Glutamatergic neuron (in vitro differentiated cells): ENCODE data around the gene NRG3. TPM values are rescaled to one million over a fixed set of nuclear protein-coding genes. Genes with fewer than 3 reads are reported as not detected.
"Not testable (repeated sequence)": the region's sequence is repeated elsewhere in the genome, so short reads cannot be mapped to it uniquely, and the experiment has no call there.

Experiments
- DNase-seq: peaks from one replicate; pipeline ENCODE4 v3.0.0; 2022
- H3K27ac Mint-ChIP-seq: one replicate; pipeline ENCODE4 v1.8.0; 2020; ENCODE audit warnings: mild to moderate bottlenecking, mixed read lengths, inconsistent platforms; ENCODE audit not compliant: unreplicated experiment
- H3K27me3 Mint-ChIP-seq: one replicate; pipeline ENCODE4 v1.8.0; 2020; ENCODE audit warnings: mild to moderate bottlenecking, moderate library complexity, mixed read lengths, inconsistent platforms; ENCODE audit not compliant: unreplicated experiment
- H3K36me3 Mint-ChIP-seq: one replicate; pipeline ENCODE4 v1.8.0; 2020; ENCODE audit warnings: mild to moderate bottlenecking, mixed read lengths, inconsistent platforms; ENCODE audit not compliant: unreplicated experiment
- H3K4me1 Mint-ChIP-seq: one replicate; pipeline ENCODE4 v1.8.0; 2020; ENCODE audit warnings: mild to moderate bottlenecking, low read depth, mixed read lengths, inconsistent platforms; ENCODE audit not compliant: unreplicated experiment
- H3K4me3 Mint-ChIP-seq: one replicate; pipeline ENCODE4 v1.8.0; 2020; ENCODE audit warnings: mild to moderate bottlenecking, mixed read lengths, inconsistent platforms; ENCODE audit not compliant: unreplicated experiment
- H3K9me3 Mint-ChIP-seq: one replicate; pipeline ENCODE4 v1.8.0; 2020; ENCODE audit warnings: mild to moderate bottlenecking, moderate library complexity, mixed read lengths, inconsistent platforms; ENCODE audit not compliant: unreplicated experiment
- CTCF ChIP-seq: fragments of 200-600 bp; sonication (generic); IDR thresholded peaks from one replicate; pipeline ENCODE4 v1.5.0; 2021; ENCODE audit not compliant: partially characterized antibody, unreplicated experiment
- total RNA-seq: library from RNA; stranded (reverse); fragmentation: NEBNext Ultra II Directional; extraction: Animal tissue kit (Norgen Biotek cat#: 25700); gene quantifications from one replicate; pipeline ENCODE4 v1.2.1, GENCODE V29; 2021; ENCODE audit not compliant: unreplicated experiment

The NRG3 gene
- total RNA-seq, 1 donor from 2014 or later: 3.2 TPM

- H3K36me3 Mint-ChIP-seq: no peaks in the 10 kb centered on the region
- H3K27me3 Mint-ChIP-seq: no peaks in the 10 kb centered on the region
- peaks cover 3% of the 10 kb centered on the region for H3K9me3 Mint-ChIP-seq
- H3K4me3 Mint-ChIP-seq: peak overlapping the region; percentile 36
- peak; percentile 43 for DNase-seq
- peak overlapping the region; percentile 66 for H3K27ac Mint-ChIP-seq
- no peak for TF ChIP-seq CTCF
- H3K4me1 Mint-ChIP-seq: peaks cover 13% of the 10 kb centered on the region
Observed at GRCh38 chr10:82661701-82662100, 786.7 kb downstream of the NRG3 start.

GRCh38 chr10:82668221-82668895 lies 793.4 kb downstream of the NRG3 start:
- Mint-ChIP-seq H3K36me3 (no peaks in the 10 kb centered on the region), H3K4me1 (peaks cover 3% of the 10 kb centered on the region), H3K27me3 (peaks cover 1% of the 10 kb centered on the region), H3K4me3 (no peak overlapping the region), H3K9me3 (peaks cover 3% of the 10 kb centered on the region), H3K27ac (peak overlapping the region; percentile 52)
- DNase-seq: no peak
- TF ChIP-seq CTCF: no peak

GRCh38 chr10:82674036-82674435 lies 799.0 kb downstream of the NRG3 start:
- H3K4me3 Mint-ChIP-seq: no peak overlapping the region

GRCh38 chr10:82677932-82678331 lies 802.9 kb downstream of the NRG3 start:
- not testable (repeated sequence) for H3K36me3 Mint-ChIP-seq

More at GRCh38 chr10:82674036-82674435, 799.0 kb downstream of the NRG3 start:
- Mint-ChIP-seq H3K4me1 (peaks cover 9% of the 10 kb centered on the region), H3K27me3 (peaks cover 1% of the 10 kb centered on the region), H3K27ac (no peak overlapping the region), H3K9me3 (peaks cover 3% of the 10 kb centered on the region), H3K36me3 (no peaks in the 10 kb centered on the region)
- no peak for TF ChIP-seq CTCF
- DNase-seq: no peak

GRCh38 chr10:82678451-82678850 lies 803.5 kb downstream of the NRG3 start:
- DNase-seq, H3K36me3 Mint-ChIP-seq, H3K4me1 Mint-ChIP-seq, H3K27me3 Mint-ChIP-seq, H3K4me3 Mint-ChIP-seq, H3K27ac Mint-ChIP-seq, H3K9me3 Mint-ChIP-seq: not testable (repeated sequence)

More at GRCh38 chr10:82677932-82678331, 802.9 kb downstream of the NRG3 start:
- not testable (repeated sequence) for H3K4me1 Mint-ChIP-seq, DNase-seq, H3K9me3 Mint-ChIP-seq, H3K4me3 Mint-ChIP-seq, H3K27me3 Mint-ChIP-seq, H3K27ac Mint-ChIP-seq

GRCh38 chr10:82680608-82681007 lies 805.6 kb downstream of the NRG3 start:
- no peak overlapping the region for H3K4me3 Mint-ChIP-seq
- peaks cover 10% of the 10 kb centered on the region for H3K4me1 Mint-ChIP-seq
- H3K36me3 Mint-ChIP-seq: no peaks in the 10 kb centered on the region
- no peak overlapping the region for H3K27ac Mint-ChIP-seq
- no peaks in the 10 kb centered on the region for H3K27me3 Mint-ChIP-seq
- TF ChIP-seq CTCF: no peak
- DNase-seq: no peak
- no peaks in the 10 kb centered on the region for H3K9me3 Mint-ChIP-seq
